Left forelimb (tissue), 1 donor: ENCODE measurements around the gene HS6ST3.
"Not testable (repeated sequence)": the region's sequence is repeated elsewhere in the genome, so short reads cannot be mapped to it uniquely, and the experiment has no call there.

Source experiments
- DNase-seq: peaks from one replicate; pipeline ENCODE4 v3.0.0-alpha.2; 2018; ENCODE audit warnings: low spot score

The HS6ST3 gene

DNA sequence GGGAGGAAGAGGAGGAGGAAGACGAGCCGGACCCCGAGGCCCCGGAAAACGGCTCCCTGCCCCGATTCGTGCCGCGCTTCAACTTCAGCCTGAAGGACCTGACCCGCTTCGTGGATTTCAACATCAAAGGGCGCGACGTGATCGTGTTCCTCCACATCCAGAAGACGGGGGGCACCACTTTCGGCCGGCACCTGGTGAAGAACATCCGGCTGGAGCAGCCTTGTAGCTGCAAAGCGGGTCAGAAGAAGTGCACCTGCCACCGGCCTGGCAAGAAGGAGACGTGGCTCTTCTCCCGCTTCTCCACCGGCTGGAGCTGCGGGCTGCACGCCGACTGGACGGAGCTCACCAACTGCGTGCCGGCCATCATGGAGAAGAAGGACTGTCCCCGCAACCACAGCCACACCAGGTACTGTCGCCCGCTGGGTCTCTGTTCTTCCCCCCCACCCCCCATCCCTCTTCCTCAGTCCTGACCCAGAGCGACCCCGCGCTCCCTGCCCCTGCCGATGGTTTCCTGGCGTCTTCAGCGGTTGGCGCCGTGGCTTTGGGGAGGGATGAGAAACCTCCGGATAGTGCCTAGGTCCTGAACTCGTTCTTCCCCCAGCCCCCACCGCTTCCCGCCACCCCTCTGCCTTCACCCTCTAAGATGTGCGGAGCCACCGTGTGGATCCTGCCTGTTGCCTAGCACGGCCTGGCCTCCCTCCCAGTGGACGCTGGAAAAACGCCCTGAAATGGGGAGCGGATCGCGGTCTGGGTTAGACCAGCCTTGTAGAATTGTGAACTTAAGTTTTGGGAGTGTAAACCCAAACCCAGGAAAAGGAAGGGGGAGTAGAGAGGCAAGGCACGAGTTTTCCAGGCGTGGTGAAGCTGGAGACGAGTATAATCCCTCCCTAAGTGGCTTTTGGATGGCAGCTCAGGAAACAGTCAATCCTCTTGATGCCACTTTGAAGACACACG, 1.5 kb downstream of the HS6ST3 start:
- peak; percentile 63 for DNase-seq

DNA sequence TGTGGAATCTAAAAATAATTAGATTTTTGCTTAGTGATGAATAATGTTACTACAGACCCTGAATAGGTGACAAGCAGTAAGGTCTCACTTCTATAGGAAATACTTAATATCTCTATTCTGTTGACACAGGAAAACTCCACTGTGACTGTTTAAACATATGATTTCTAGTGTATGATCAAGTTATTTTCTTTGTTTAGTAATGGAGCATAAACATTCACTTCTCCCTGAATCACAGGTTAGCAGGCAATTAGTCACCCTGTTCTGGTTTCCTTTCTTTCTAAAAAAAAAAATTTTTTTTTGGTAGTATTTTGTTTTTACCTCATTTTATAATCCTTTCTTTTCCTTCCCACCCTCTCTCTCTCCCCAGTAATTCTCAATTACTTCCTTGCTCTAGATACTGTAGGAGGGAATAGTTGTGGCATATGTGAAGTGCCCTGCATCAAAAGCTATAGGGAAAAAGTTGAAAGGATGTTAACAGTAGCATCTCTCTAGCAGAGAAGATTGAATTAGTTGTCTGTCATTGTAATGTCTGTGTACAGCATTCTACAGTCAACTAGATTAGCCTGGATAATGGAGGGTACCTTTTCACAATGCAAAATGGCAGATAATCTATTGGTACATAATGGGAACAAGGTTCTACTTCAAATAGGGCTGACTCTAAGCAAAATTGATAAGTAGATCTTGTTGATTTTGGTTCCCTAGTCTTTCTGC, 3.5 kb downstream of the HS6ST3 start:
- no peak for DNase-seq

DNA sequence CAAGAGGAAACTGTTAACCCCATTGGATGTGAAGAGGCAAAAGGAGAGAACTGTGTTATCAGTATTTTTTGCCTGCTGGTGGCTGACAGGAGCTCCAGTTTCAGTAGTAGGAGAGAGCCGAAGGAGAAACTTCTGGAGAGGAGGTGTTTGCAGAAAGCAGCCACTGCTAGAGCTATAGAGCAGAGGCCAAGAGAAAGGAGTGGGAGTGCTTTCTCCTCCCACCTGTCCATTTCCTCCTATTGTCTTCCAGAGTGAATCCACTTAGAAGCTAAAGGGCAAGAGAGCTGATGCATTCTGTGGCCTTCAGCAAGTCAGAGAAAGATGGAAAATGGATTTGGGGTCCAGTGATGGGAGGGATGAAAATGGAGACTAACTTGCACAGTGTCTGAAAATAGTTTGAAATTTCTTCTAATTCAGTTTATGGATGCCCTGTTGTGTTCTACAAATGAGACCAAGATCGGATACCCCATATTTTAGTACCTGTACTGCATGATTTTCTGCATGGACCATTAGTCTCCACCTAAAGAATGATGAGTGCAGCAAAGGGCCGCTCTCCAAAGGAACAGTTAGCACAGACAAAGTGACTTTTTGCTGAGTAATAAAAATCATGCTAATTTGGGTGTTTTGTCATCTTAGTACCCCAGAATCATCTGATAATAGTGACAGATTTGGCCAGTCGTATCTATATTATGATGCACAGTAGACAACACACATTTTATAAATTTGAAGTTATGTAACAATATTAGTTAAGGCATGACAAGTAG, 10.7 kb downstream of the HS6ST3 start:
- no peak for DNase-seq

DNA sequence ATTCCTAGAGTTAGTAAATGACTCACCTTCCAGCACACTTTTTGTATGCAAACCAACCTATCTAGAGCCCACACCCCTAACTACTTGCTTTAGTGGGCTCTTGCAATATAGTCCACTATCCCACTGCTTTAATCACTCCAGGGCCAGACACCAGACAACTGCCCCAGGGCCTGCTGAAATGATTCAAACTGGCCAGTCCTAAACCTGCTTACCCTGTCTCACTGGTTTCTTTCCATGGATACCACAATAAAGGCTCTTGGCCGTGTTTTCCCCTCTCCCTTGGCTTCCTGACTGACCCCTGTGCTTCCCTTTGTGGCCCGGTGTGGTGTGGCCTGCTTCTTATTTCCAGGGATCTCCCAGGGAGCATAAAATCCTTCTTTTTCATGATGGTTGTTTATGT, 14.6 kb downstream of the HS6ST3 start:
- no peak for DNase-seq

GRCh38 chr13:96108072-96108471, 18.2 kb downstream of the HS6ST3 start:
- not testable (repeated sequence) for DNase-seq

DNA sequence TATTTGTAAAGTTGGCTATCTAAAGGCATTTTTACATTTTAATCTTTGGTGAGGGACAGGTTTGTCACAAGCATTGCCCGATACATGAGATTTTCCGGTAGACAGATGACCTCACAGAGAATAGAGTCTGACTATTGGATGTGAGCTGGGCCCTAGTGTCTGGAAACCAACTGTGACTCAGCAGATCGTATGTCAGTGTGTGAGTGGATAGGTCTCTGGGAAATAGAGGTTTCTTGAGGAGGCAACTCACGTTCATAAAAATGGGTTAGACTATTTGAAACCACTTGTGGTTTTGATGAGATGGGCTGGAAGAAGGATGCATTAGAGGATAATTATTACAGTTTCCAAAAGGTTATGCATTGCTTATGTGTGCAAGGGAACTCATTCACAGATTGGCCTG, 19.2 kb downstream of the HS6ST3 start:
- DNase-seq: no peak

DNA sequence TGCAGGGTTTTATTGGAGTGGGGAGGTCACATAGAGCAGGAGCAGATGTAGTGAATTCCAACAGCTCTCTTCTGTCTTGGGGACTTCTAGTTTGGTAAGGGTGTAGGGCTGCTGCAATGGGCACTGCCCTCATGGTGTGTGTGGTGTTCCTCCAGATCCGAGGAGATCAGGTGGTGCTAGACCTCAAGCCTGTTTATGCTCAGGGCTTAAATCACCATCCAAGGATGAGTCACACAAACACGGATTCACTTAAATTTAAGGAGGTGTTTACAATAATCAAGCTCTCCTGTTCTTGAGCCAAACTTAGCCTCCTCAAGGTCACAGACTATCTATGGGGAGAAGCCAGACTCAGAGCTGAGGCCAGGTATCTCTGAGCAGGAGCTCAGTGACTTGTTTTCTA, 23.0 kb downstream of the HS6ST3 start:
- no peak for DNase-seq

DNA sequence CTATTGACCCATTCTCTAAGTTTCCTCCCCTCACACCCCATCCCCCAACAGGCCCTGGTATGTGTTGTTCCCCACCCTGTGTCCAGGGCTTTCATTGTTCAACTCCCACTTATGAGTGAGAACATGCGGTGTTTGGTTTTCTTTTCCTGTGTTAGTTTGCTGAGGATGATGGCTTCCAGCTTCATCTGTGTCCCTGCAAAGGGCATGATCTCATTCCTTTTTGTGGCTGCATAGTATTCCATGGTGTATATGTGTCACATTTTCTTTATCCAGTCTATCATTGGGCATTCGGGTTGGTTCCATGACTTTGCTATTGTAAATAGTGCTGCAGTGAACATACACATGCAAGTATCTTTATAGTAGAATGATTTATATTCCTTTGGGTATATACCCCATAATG, 25.5 kb downstream of the HS6ST3 start:
- not testable (repeated sequence) for DNase-seq

DNA sequence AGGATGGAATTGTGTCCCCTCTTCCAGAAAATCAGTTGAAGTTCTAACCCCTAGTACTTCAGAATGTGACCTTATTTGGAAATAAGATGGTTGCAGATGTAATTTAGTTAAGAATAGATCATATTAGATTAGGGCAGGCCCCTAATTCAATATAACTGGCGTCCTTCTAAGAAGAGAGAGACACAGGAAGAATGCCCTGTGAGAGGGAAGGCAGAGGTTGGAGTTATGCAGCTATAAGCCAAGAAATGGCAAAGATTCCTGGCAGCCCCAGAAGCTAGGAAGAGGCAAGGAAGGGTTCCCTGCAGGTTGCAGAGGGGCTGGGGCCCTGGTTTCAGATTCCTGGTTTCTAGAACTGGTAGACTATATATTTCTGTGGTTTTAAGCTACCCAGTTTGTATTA, 30.0 kb downstream of the HS6ST3 start:
- no peak for DNase-seq

DNA sequence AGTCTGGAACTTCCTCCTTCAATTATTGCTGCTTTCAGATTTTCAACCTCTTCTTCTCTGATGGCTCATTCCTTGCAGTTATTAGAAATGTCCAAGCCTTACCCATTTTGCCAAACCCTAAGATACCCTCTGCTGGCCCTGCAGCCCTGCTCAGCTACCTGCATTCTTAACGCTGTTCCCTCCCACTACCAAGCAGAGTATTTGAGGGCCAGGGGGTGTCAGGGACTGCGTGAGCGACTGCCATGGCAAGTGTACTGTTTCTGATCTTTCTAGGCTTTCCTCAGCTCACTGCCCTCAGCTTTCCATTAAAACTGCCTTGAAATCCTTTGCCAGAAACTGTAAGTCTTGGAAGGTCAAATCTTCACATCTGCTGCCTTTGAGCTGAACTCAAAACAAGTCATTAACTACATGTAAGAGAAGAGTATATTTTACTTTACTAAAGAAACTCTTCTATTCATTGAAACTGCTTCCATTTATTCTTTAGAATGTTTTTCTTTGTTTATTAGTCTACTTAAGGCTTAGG, 41.0 kb downstream of the HS6ST3 start:
- DNase-seq: no peak

DNA sequence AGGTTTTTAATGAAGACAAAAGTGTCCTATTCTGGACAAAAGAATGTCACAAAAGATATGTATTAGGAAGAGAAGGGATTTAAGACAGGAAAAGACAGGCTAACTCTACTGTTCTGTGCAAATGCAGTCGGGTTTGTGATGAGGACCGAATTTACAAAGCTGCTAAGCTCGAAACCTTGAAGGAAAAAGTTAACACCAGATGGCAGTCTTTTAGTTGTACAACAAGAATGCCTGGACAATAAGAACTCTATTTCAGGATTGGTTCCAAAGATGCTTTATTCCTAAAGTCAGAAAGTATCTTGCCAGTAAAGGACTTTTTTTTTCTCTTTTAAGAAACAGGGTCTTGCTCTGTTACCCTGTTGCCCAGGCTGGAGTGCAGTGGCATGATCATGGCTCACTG, 51.1 kb downstream of the HS6ST3 start:
- DNase-seq: no peak

GRCh38 chr13:96159725-96160124, 69.8 kb downstream of the HS6ST3 start:
- no peak for DNase-seq

- no peak for DNase-seq
These were observed 71.2 kb downstream of the HS6ST3 start for GRCh38 chr13:96161141-96161540.

- no peak for DNase-seq
These were observed 75.9 kb downstream of the HS6ST3 start for GRCh38 chr13:96165840-96166239.

DNA sequence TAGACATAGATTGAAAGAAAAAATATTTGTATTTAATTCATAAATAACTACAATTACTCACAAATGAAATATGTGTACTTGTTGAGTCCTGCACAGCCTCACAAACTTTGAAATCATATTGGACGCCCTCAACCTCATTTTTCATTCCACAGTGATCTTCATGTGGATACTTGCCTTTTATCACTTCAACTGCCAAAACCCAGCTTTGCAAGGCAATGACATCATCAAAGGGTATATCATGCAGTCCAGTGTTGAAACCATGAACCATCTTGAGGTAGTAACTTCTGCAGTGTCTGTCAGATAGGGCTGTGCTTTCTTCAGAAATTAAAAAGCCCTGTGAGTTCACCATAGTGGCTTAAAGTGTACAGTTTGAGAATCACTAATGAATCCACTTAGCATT, 82.2 kb downstream of the HS6ST3 start:
- no peak for DNase-seq

DNA sequence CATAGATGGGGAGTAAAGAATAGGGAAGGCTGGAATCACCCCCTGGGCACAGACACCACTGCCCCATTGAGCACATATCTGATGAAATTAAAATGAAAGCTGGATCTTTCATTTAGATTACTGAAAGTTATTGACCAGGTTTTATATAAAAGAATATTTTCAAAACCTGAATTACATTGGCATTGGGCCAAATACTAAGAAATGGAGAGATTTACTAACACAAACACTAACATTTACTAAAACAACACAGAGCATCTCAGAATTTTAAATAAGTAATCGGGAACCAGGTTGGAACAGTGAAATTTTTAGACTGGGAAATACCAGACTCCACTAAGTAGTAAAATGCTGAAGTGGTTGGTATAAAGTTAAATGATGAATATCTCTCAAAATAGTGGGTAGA, 88.9 kb downstream of the HS6ST3 start:
- no peak for DNase-seq

DNA sequence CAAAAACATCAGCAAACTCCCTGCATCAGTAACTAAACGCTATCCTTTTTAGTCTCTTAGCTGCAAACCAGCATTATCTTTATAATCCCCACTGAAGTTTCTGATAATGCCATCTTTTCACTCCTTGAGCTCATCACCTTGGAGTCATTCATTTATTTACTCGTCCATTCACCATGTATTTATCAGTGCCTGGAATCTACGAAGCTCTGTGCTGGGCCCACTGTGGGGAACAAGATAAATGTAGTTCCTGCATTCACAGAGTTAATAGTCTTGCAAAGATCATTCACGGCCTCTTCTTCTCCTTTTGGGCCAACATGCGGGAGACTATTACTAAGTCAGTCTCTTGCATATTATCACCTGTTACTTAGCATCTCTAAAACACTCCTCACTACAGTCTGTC, 89.4 kb downstream of the HS6ST3 start:
- DNase-seq: no peak

- DNase-seq: no peak
These were observed 92.0 kb downstream of the HS6ST3 start for GRCh38 chr13:96181911-96182310.

- no peak for DNase-seq
These were observed 95.9 kb downstream of the HS6ST3 start for GRCh38 chr13:96185818-96186217.

DNA sequence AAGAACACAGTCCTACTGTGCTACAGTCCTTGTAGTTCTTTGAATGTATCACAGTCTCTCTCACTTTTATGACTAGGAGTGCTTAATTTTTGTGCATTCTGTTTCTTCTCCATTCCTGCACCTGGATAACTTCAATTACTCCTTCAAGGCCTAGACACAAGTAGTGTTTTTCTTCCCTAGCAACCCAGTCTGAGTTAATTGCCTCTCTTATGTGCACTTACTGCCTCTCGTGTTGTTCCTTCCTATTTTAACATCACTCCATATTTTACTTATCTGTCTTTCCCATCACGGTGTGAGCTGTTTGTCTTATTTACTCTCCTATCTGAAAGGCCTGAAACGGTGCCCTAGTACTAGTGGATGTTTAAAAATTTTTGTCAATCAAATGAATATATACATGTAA, 101.5 kb downstream of the HS6ST3 start:
- DNase-seq: no peak

DNA sequence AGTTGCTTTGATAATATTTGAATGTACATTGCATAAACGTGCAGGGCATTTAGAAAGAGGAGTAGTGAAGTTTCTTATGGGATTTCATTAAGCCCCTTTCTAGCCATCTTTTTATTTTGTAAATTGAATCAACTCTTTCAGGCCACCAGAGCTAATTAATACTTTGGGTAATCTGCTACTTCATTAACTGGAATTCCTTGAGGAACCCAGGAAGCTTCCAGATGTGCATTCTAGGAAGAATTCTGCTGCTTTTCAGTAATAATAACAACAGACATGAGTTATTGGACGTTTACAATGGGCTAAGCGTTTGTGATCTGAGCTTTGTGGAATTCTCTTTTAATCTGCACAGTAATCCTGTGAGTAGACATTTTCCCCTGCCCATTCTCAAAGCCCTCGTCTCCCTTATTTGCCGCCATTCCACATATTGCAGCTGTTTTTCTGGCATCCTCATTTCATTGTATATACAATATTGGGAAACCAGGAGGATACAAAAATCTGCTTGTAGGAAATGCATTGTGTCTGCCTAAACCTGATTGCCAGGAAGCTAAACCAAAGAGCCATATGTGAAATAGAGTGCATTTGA, 103.9 kb downstream of the HS6ST3 start:
- no peak for DNase-seq

- DNase-seq: no peak
These were observed 108.1 kb downstream of the HS6ST3 start for GRCh38 chr13:96198038-96198437.
